ENCODE results near the gene KDM3B. TPM values are rescaled to one million over a fixed set of nuclear protein-coding genes. Genes with fewer than 3 reads are reported as not detected.
A peak's percentile ranks its signal among the peaks of the same experiment; 100 is the strongest.
"Not testable (repeated sequence)": the region's sequence is repeated elsewhere in the genome, so short reads cannot be mapped to it uniquely, and the experiment has no call there.

KDM3B gene
- total RNA-seq, 1 donor from 2014 or later, result 59.3 TPM

GRCh38 chr5:138382347-138382746 is 29.9 kb downstream of the KDM3B start:
- Mint-ChIP-seq H3K4me1 (ENCODE audit: low read depth) (no peaks in the 10 kb centered on the region), H3K9me3 (no peaks in the 10 kb centered on the region), H3K27me3 (ENCODE audit: insufficient read depth) (no peaks in the 10 kb centered on the region), H3K4me3 (no peak overlapping the region), H3K36me3 (ENCODE audit: low read depth) (peaks cover 27% of the 10 kb centered on the region), H3K27ac (no peak overlapping the region)
- DNase-seq (ENCODE audit: low spot score), result no peak
- intact Hi-C loops (cut with micrococcal nuclease), result no loop called here

GRCh38 chr5:138385660-138386059 is 33.2 kb downstream of the KDM3B start:
- Mint-ChIP-seq H3K9me3 (no peaks in the 10 kb centered on the region), H3K27ac (no peak overlapping the region), H3K4me1 (ENCODE audit: low read depth) (no peaks in the 10 kb centered on the region), H3K4me3 (no peak overlapping the region), H3K27me3 (ENCODE audit: insufficient read depth) (no peaks in the 10 kb centered on the region), H3K36me3 (ENCODE audit: low read depth) (peaks cover 23% of the 10 kb centered on the region)
- DNase-seq (ENCODE audit: low spot score), result no peak
- intact Hi-C loops (cut with micrococcal nuclease), result no loop called here

GRCh38 chr5:138386290-138386689 is 33.8 kb downstream of the KDM3B start:
- no peak overlapping the region for H3K27ac Mint-ChIP-seq
- H3K4me3 Mint-ChIP-seq, result no peak overlapping the region
- DNase-seq (ENCODE audit: low spot score), result no peak

DNA sequence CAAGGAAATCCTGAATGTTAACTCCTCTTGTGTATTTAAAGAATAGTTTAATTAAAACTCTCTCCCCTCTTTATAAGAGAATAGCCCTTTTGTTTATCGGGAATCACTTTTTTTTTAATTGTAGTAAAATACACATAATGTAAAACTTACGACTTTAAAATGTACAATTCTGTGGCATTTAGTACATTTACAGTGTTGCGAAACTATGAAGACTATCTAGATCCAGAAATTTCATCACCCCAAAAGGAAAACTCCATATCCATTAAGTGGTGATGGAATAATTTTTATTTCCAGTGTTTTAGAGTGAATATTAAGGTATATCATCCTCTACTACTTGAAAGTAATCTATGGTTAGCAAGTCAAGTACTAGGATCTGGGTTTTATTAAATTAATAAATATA is 36.8 kb downstream of the KDM3B start:
- Mint-ChIP-seq H3K27ac (no peak overlapping the region), H3K4me1 (ENCODE audit: low read depth) (no peaks in the 10 kb centered on the region), H3K9me3 (no peaks in the 10 kb centered on the region), H3K36me3 (ENCODE audit: low read depth) (peaks cover 28% of the 10 kb centered on the region), H3K27me3 (ENCODE audit: insufficient read depth) (no peaks in the 10 kb centered on the region), H3K4me3 (no peak overlapping the region)
- DNase-seq (ENCODE audit: low spot score), result no peak
- intact Hi-C loops (cut with micrococcal nuclease), result no loop called here

More at GRCh38 chr5:138386290-138386689, 33.8 kb downstream of the KDM3B start:
- Mint-ChIP-seq H3K36me3 (ENCODE audit: low read depth) (peaks cover 28% of the 10 kb centered on the region), H3K9me3 (no peaks in the 10 kb centered on the region), H3K27me3 (ENCODE audit: insufficient read depth) (no peaks in the 10 kb centered on the region), H3K4me1 (ENCODE audit: low read depth) (no peaks in the 10 kb centered on the region)
- intact Hi-C loops (cut with micrococcal nuclease), result no loop called here

GRCh38 chr5:138389911-138390310 is 37.4 kb downstream of the KDM3B start:
- DNase-seq (ENCODE audit: low spot score); H3K27ac Mint-ChIP-seq: not testable (repeated sequence)
- peaks cover 33% of the 10 kb centered on the region for H3K36me3 Mint-ChIP-seq (ENCODE audit: low read depth)

DNA sequence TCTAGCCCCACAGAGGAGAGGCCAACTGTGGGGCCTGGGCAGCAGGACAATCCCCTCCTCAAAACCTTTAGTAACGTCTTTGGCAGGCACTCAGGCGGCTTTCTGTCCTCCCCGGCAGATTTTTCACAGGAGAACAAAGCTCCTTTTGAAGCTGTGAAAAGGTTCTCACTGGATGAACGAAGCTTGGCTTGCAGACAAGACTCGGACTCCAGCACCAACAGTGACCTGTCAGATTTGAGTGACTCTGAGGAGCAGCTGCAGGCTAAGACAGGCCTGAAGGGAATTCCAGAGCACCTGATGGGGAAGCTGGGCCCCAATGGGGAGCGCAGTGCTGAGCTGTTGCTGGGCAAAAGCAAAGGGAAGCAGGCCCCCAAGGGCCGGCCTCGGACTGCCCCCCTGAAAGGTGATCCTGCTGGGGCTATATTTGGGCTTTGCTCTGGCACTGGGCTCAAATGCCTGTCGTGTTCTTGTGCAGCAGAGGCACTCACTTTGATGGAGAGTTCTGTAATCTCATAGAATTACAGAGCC is 39.4 kb downstream of the KDM3B start:
- no peaks in the 10 kb centered on the region for H3K27me3 Mint-ChIP-seq (ENCODE audit: insufficient read depth)
- peaks cover 32% of the 10 kb centered on the region for H3K36me3 Mint-ChIP-seq (ENCODE audit: low read depth)
- no peak overlapping the region for H3K27ac Mint-ChIP-seq
- no peak for DNase-seq (ENCODE audit: low spot score)
- intact Hi-C loops (cut with micrococcal nuclease), result no loop called here
- H3K9me3 Mint-ChIP-seq, result no peaks in the 10 kb centered on the region
- no peak overlapping the region for H3K4me3 Mint-ChIP-seq
- no peaks in the 10 kb centered on the region for H3K4me1 Mint-ChIP-seq (ENCODE audit: low read depth)

More at GRCh38 chr5:138389911-138390310, 37.4 kb downstream of the KDM3B start:
- H3K9me3 Mint-ChIP-seq; H3K27me3 Mint-ChIP-seq (ENCODE audit: insufficient read depth); H3K4me3 Mint-ChIP-seq; H3K4me1 Mint-ChIP-seq (ENCODE audit: low read depth); intact Hi-C loops (cut with micrococcal nuclease): not testable (repeated sequence)

DNA sequence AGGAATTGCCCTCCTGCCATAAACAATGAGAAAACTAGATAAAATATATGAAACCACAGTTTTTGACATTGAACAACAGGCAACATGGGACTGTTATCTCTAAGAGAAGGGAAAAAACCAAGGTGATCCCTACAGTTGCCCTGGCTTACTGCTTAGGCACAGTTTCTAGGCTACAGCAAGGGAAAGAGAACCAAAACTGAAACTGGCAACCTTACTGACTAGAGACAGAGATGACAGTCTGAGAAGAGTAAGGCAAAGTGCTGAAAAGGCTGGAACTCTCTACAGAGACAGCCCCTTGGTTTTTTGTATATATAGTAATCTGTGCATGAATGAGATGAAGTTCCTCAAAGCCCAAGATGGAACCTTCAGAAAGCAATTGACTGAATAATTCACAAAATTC is 50.2 kb downstream of the KDM3B start:
- peak overlapping the region; percentile 41 for H3K27ac Mint-ChIP-seq
- H3K9me3 Mint-ChIP-seq, result no peaks in the 10 kb centered on the region
- peaks cover 18% of the 10 kb centered on the region for H3K4me1 Mint-ChIP-seq (ENCODE audit: low read depth)
- no peak for DNase-seq (ENCODE audit: low spot score)
- H3K36me3 Mint-ChIP-seq (ENCODE audit: low read depth), result peaks cover 46% of the 10 kb centered on the region
- no peaks in the 10 kb centered on the region for H3K27me3 Mint-ChIP-seq (ENCODE audit: insufficient read depth)
- intact Hi-C loops (cut with micrococcal nuclease), result no loop called here
- H3K4me3 Mint-ChIP-seq, result no peak overlapping the region

GRCh38 chr5:138408023-138408422 is 55.5 kb downstream of the KDM3B start:
- intact Hi-C loops (cut with micrococcal nuclease), result no loop called here
- Mint-ChIP-seq H3K27ac (peak overlapping the region; percentile 40), H3K27me3 (ENCODE audit: insufficient read depth) (no peaks in the 10 kb centered on the region), H3K4me3 (no peak overlapping the region), H3K9me3 (no peaks in the 10 kb centered on the region), H3K4me1 (ENCODE audit: low read depth) (peaks cover 20% of the 10 kb centered on the region), H3K36me3 (ENCODE audit: low read depth) (peaks cover 32% of the 10 kb centered on the region)
- DNase-seq (ENCODE audit: low spot score), result peak; percentile 15

- not testable (repeated sequence) for H3K27me3 Mint-ChIP-seq (ENCODE audit: insufficient read depth); H3K27ac Mint-ChIP-seq; H3K9me3 Mint-ChIP-seq; H3K4me3 Mint-ChIP-seq; DNase-seq (ENCODE audit: low spot score)
- intact Hi-C loops (cut with micrococcal nuclease), result loop anchor here (1.0 kb wide), 1 partner anchor 231 kb away; no protein-coding TSS in a partner anchor
- Mint-ChIP-seq H3K36me3 (ENCODE audit: low read depth) (peaks cover 29% of the 10 kb centered on the region), H3K4me1 (ENCODE audit: low read depth) (peaks cover 17% of the 10 kb centered on the region)
Measured at GRCh38 chr5:138410996-138411640, 58.6 kb downstream of the KDM3B start.

DNA sequence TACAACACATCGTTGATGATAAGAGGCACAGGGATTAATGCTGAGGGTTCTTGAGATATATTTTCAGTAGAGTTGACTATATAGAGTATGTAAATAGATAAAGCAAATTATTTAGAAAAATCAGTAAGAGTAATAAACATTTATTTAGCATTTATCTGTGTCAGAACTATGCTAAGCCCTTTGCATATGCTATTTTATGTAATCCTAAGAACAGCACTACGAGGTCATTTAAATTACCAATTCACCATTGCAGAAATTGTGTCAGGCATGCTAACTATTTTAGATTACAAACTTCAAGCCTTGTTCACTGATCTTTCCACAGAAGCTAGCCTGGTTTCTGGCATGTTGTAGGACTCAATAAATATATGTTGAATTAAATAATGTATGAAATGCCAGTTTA is 66.0 kb downstream of the KDM3B start:
- H3K9me3 Mint-ChIP-seq, result no peaks in the 10 kb centered on the region

DNA sequence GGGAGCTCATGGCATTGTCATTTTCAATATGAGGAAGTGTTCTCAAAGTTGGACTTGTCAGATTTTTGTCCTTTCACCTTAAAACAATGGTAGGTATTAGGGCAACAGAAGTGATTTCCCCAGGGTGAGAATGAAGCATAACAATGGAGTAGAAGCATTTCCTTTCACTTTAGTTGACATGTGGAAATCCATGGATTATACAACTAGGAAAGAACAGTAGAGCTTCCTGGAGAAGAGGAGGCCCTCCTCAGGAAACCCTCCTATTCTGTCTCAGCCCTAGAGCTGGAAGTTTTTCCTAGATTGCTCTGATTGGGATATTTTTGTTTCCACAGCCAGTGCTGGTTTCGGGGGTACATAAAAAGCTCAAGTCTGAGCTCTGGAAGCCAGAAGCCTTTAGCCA is 72.6 kb downstream of the KDM3B start:
- Mint-ChIP-seq H3K36me3 (ENCODE audit: low read depth) (peaks cover 48% of the 10 kb centered on the region), H3K4me3 (no peak overlapping the region), H3K27me3 (ENCODE audit: insufficient read depth) (no peaks in the 10 kb centered on the region), H3K9me3 (no peaks in the 10 kb centered on the region), H3K27ac (no peak overlapping the region), H3K4me1 (ENCODE audit: low read depth) (no peaks in the 10 kb centered on the region)
- no peak for DNase-seq (ENCODE audit: low spot score)
- intact Hi-C loops (cut with micrococcal nuclease), result no loop called here

More for the DNA sequence above, 66.0 kb downstream of the KDM3B start:
- Mint-ChIP-seq H3K4me1 (ENCODE audit: low read depth) (no peaks in the 10 kb centered on the region), H3K27me3 (ENCODE audit: insufficient read depth) (no peaks in the 10 kb centered on the region), H3K36me3 (ENCODE audit: low read depth) (peaks cover 34% of the 10 kb centered on the region), H3K27ac (no peak overlapping the region), H3K4me3 (no peak overlapping the region)
- intact Hi-C loops (cut with micrococcal nuclease), result no loop called here
- DNase-seq (ENCODE audit: low spot score), result no peak

GRCh38 chr5:138435943-138436342 is 83.5 kb downstream of the KDM3B start:
- peaks cover 27% of the 10 kb centered on the region for H3K36me3 Mint-ChIP-seq (ENCODE audit: low read depth)
- no peaks in the 10 kb centered on the region for H3K9me3 Mint-ChIP-seq
- H3K4me3 Mint-ChIP-seq, result no peak overlapping the region
- DNase-seq (ENCODE audit: low spot score), result no peak
- no peak overlapping the region for H3K27ac Mint-ChIP-seq
- H3K4me1 Mint-ChIP-seq (ENCODE audit: low read depth), result peaks cover 13% of the 10 kb centered on the region
- H3K27me3 Mint-ChIP-seq (ENCODE audit: insufficient read depth), result peaks cover 6% of the 10 kb centered on the region
- intact Hi-C loops (cut with micrococcal nuclease), result no loop called here

- Mint-ChIP-seq H3K27ac (peak overlapping the region; percentile 67), H3K36me3 (ENCODE audit: low read depth) (peaks cover 20% of the 10 kb centered on the region), H3K4me1 (ENCODE audit: low read depth) (peaks cover 13% of the 10 kb centered on the region), H3K27me3 (ENCODE audit: insufficient read depth) (peaks cover 6% of the 10 kb centered on the region), H3K4me3 (peak overlapping the region; percentile 75), H3K9me3 (no peaks in the 10 kb centered on the region)
- intact Hi-C loops (cut with micrococcal nuclease), result no loop called here
- no peak for DNase-seq (ENCODE audit: low spot score)
Measured at GRCh38 chr5:138438003-138438723, 85.7 kb downstream of the KDM3B start.
